ENCODE measurements around the gene ZDHHC1.

The ZDHHC1 gene

GRCh38 chr16:67415872-67416793, at the start of gene ZDHHC1:
Gene ZDHHC1, minus strand, starts transcription at chr16:67416477. Its CDS starts 8,702 bp downstream, at chr16:67407775.
- no peak for DNase-seq (ENCODE audit: low read depth)

- DNase-seq (ENCODE audit: low read depth), result no peak
Observed at GRCh38 chr16:67464565-67464964, 48.3 kb upstream of the ZDHHC1 start.

- DNase-seq (ENCODE audit: low read depth), result no peak
Observed at GRCh38 chr16:67463691-67464090, 47.4 kb upstream of the ZDHHC1 start.

GRCh38 chr16:67463059-67463458, 46.8 kb upstream of the ZDHHC1 start:
- DNase-seq (ENCODE audit: low read depth), result no peak

GRCh38 chr16:67462279-67462655, 46.0 kb upstream of the ZDHHC1 start:
- no peak for DNase-seq (ENCODE audit: low read depth)

- no peak for DNase-seq (ENCODE audit: low read depth)
Observed at GRCh38 chr16:67461600-67462278, 45.5 kb upstream of the ZDHHC1 start.

GRCh38 chr16:67460961-67461360, 44.7 kb upstream of the ZDHHC1 start:
- DNase-seq (ENCODE audit: low read depth), result no peak

GRCh38 chr16:67460168-67460567, 43.9 kb upstream of the ZDHHC1 start:
- no peak for DNase-seq (ENCODE audit: low read depth)

- no peak for DNase-seq (ENCODE audit: low read depth)
Observed at GRCh38 chr16:67459861-67460150, 43.5 kb upstream of the ZDHHC1 start.

- no peak for DNase-seq (ENCODE audit: low read depth)
Observed at GRCh38 chr16:67459066-67459860, 43.0 kb upstream of the ZDHHC1 start.

GRCh38 chr16:67458121-67458641, 41.9 kb upstream of the ZDHHC1 start:
- DNase-seq (ENCODE audit: low read depth), result no peak

GRCh38 chr16:67457611-67458010, 41.3 kb upstream of the ZDHHC1 start:
- no peak for DNase-seq (ENCODE audit: low read depth)

- DNase-seq (ENCODE audit: low read depth), result no peak
Observed at GRCh38 chr16:67456391-67457081, 40.3 kb upstream of the ZDHHC1 start.

- DNase-seq (ENCODE audit: low read depth), result no peak
Observed at GRCh38 chr16:67454852-67455251, 38.6 kb upstream of the ZDHHC1 start.

GRCh38 chr16:67454104-67454503, 37.8 kb upstream of the ZDHHC1 start:
- DNase-seq (ENCODE audit: low read depth), result no peak

- no peak for DNase-seq (ENCODE audit: low read depth)
Observed at GRCh38 chr16:67451704-67452435, 35.6 kb upstream of the ZDHHC1 start.

GRCh38 chr16:67451061-67451703, 34.9 kb upstream of the ZDHHC1 start:
- DNase-seq (ENCODE audit: low read depth), result no peak

GRCh38 chr16:67449739-67450138, 33.5 kb upstream of the ZDHHC1 start:
- DNase-seq (ENCODE audit: low read depth), result no peak

- no peak for DNase-seq (ENCODE audit: low read depth)
Observed at GRCh38 chr16:67449336-67449735, 33.1 kb upstream of the ZDHHC1 start.

GRCh38 chr16:67448580-67448979, 32.3 kb upstream of the ZDHHC1 start:
- no peak for DNase-seq (ENCODE audit: low read depth)

All from activated gamma-delta T cell treated with anti-CD3 and anti-CD28 coated beads, Interleukin-2, amount 50 U/mL, for 16 hours (primary cell).